ENCODE results near the gene TRIM52.

The TRIM52 gene

GRCh38 chr5:181242031-181242451 lies 18.9 kb downstream of the TRIM52 start:
- H3K9ac ChIP-seq (ENCODE audit: low read length): peak overlapping the region; percentile 99
- peaks cover 65% of the 10 kb centered on the region for H3K36me3 ChIP-seq (ENCODE audit: insufficient read depth, low read length)
- no peaks in the 10 kb centered on the region for H3K27me3 ChIP-seq (ENCODE audit: insufficient read depth, low read length)
- peak overlapping the region; percentile 90 for H3K4me2 ChIP-seq (ENCODE audit: low read length)
- no peaks in the 10 kb centered on the region for H3K9me3 ChIP-seq (ENCODE audit: low read length)
- H3K79me2 ChIP-seq (ENCODE audit: insufficient read depth, low read length): peaks cover 24% of the 10 kb centered on the region
- TF ChIP-seq EZH2 (IDR thresholded peaks at IDR 0.05; ENCODE audit: borderline replicate concordance, low read length) (no peak), CTCF (IDR thresholded peaks at IDR 0.05; ENCODE audit: low read length) (no peak)
- peak overlapping the region; percentile 94 for H3K27ac ChIP-seq (ENCODE audit: low read depth, low read length, poor library complexity, severe bottlenecking)
- peaks cover 38% of the 10 kb centered on the region for H3K4me1 ChIP-seq (ENCODE audit: insufficient read depth, low read length, severe bottlenecking)
- no peak overlapping the region for H2AFZ ChIP-seq (ENCODE audit: low read length)
- H3F3A ChIP-seq (ENCODE audit: insufficient read depth, low read length): peaks cover 10% of the 10 kb centered on the region
- H4K20me1 ChIP-seq (ENCODE audit: insufficient read depth, low read length): no peaks in the 10 kb centered on the region
- no peaks in the 10 kb centered on the region for H3K9me2 ChIP-seq (ENCODE audit: low read depth, low read length)
- H3K4me3 ChIP-seq (ENCODE audit: low read depth, low read length, poor library complexity, severe bottlenecking): peak overlapping the region; percentile 96

- Histone ChIP-seq H3K9me3 (ENCODE audit: low read length) (no peaks in the 10 kb centered on the region), H3K4me3 (ENCODE audit: low read depth, low read length, poor library complexity, severe bottlenecking) (peak overlapping the region; percentile 96), H3F3A (ENCODE audit: insufficient read depth, low read length) (peaks cover 14% of the 10 kb centered on the region), H3K9me2 (ENCODE audit: low read depth, low read length) (no peaks in the 10 kb centered on the region), H2AFZ (ENCODE audit: low read length) (no peak overlapping the region), H3K4me2 (ENCODE audit: low read length) (peak overlapping the region; percentile 90), H3K36me3 (ENCODE audit: insufficient read depth, low read length) (peaks cover 70% of the 10 kb centered on the region), H3K4me1 (ENCODE audit: insufficient read depth, low read length, severe bottlenecking) (peaks cover 35% of the 10 kb centered on the region), H3K27ac (ENCODE audit: low read depth, low read length, poor library complexity, severe bottlenecking) (peak overlapping the region; percentile 94), H3K27me3 (ENCODE audit: insufficient read depth, low read length) (no peaks in the 10 kb centered on the region), H3K9ac (ENCODE audit: low read length) (peak overlapping the region; percentile 99; the same call in 1 of the 2 replicates), H3K79me2 (ENCODE audit: insufficient read depth, low read length) (peaks cover 24% of the 10 kb centered on the region), H4K20me1 (ENCODE audit: insufficient read depth, low read length) (no peaks in the 10 kb centered on the region)
- TF ChIP-seq EZH2 (IDR thresholded peaks at IDR 0.05; ENCODE audit: borderline replicate concordance, low read length) (no peak), CTCF (IDR thresholded peaks at IDR 0.05; ENCODE audit: low read length) (no peak)
These were observed 19.5 kb downstream of the TRIM52 start for GRCh38 chr5:181241393-181241975.

GRCh38 chr5:181239062-181239663 lies 21.8 kb downstream of the TRIM52 start:
- Histone ChIP-seq H4K20me1 (ENCODE audit: insufficient read depth, low read length) (no peaks in the 10 kb centered on the region), H3K79me2 (ENCODE audit: insufficient read depth, low read length) (peaks cover 24% of the 10 kb centered on the region)

More at GRCh38 chr5:181239062-181239663, 21.8 kb downstream of the TRIM52 start:
- Histone ChIP-seq H3K4me3 (ENCODE audit: low read depth, low read length, poor library complexity, severe bottlenecking) (no peak overlapping the region), H3K9me2 (ENCODE audit: low read depth, low read length) (no peaks in the 10 kb centered on the region), H3K36me3 (ENCODE audit: insufficient read depth, low read length) (peaks cover 91% of the 10 kb centered on the region), H3K4me1 (ENCODE audit: insufficient read depth, low read length, severe bottlenecking) (peaks cover 33% of the 10 kb centered on the region), H3K27me3 (ENCODE audit: insufficient read depth, low read length) (no peaks in the 10 kb centered on the region), H2AFZ (ENCODE audit: low read length) (no peak overlapping the region), H3K27ac (ENCODE audit: low read depth, low read length, poor library complexity, severe bottlenecking) (no peak overlapping the region), H3K9ac (ENCODE audit: low read length) (no peak overlapping the region), H3K9me3 (ENCODE audit: low read length) (no peaks in the 10 kb centered on the region), H3K4me2 (ENCODE audit: low read length) (no peak overlapping the region), H3F3A (ENCODE audit: insufficient read depth, low read length) (peaks cover 20% of the 10 kb centered on the region)
- TF ChIP-seq CTCF (IDR thresholded peaks at IDR 0.05; ENCODE audit: low read length) (no peak), EZH2 (IDR thresholded peaks at IDR 0.05; ENCODE audit: borderline replicate concordance, low read length) (no peak)

All from OCI-LY1 (cell line).